HPDE6-E6E7 (cell line): ENCODE data around the gene LCTL.
"Not testable (repeated sequence)": the region's sequence is repeated elsewhere in the genome, so short reads cannot be mapped to it uniquely, and the experiment has no call there.

Experiments
- DNase-seq: peaks from one replicate; pipeline ENCODE4 v3.0.0; 2011; ENCODE audit warnings: missing footprints; ENCODE audit errors: extremely low spot score

Gene LCTL

DNA sequence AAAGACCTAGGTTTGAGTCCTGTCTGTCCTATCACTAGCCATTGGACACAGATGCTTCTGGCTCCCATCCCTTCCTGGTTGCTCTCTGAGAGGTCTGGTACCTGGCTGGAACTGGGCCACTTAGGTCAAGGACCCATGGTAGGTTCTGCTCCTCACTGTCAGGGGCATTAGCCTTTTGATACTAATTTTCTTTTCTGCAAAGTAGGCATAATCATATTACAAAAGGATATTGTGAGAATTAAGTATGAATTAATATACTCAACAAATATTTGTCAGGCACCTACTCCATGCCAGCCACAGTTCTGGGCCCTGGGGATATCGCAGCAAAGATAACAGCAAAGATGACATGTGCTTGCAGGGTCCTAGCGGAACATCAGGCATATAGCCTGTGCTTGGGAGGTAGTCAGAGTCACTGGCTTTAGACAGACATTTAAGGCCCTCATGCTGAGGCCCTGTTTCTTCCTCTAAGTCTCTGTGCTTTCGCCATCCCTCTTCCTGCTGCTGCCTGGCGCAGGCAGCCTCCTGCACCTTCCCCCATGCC is 25.6 kb upstream of the LCTL start:
- no peak for DNase-seq

DNA sequence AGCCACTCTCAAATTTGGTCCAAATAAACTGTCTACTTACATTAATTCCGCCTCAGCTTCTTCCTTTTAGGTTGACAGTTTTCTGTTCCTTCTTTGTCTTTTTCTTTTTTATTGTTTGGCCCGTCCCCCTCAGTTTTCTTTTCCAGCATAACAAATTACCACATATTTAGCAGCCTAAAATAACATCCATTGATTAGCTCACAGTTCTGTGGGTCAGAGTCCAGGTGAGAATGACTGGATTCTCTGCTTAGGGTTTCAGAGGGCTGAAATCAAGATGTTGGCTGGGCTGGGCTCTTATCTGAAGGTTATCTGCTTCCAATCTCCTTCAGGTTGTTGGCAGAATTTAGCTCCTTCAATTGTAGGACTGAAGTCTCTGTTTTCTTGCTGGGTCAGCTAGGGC is 24.6 kb upstream of the LCTL start:
- no peak for DNase-seq

DNA sequence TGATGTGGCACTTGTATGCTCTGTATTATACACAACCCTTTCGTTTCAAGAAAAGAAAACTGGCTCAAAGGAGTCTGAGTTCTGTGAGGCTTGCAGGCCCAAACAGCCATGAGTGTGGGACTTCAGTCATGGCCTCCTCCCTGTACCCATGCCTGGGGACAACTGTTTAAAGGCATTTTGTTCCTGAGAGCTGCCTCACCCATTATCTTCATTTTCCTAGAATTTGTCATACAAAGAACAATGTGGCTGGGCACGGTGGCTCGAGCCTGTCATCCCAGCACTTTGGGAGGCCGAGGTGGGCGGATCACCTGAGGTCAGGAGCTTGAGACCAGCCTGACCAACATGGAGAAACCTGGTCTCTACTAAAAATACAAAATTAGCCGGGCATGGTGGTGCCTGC is 23.6 kb upstream of the LCTL start:
- DNase-seq, result not testable (repeated sequence)

DNA sequence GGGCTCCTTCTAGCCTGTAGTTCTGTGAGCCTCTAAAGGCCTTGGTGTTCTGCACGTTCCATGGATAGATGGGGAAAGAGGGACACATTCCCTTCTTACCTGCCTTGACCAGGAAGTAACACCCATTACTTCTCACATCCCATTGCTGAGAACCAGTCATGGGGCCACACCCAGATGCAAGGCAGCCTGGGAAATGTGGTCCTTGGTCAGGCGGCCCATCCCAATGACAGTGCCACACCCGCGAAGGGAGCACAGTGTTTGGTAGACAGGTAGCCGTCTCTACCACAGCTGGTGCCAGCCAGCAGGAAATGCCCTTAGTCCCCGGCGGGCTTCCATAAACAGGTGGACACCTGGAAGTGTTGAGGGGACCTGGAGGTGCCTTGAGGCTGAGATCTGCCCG is 23.2 kb upstream of the LCTL start:
- DNase-seq, result no peak

DNA sequence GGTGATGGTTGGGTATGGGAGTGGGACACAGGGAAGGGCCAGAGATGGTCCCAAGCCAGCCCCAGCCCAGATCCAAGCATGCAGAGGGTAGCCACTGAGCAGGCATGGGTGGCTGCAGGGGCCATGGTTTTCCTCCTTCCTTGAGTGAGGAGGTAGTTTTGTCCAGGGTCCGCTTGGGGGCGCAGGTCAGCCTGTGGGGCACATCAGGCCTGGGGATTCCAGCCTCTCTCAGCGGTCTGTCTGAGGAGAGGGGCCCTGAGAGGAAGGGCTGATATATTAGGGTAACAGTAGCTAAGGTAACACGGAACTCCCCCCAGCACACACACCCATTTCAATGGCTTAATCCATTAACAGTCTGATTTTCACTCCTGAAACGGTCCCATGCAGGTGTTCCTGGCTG is 22.7 kb upstream of the LCTL start:
- DNase-seq, result no peak

DNA sequence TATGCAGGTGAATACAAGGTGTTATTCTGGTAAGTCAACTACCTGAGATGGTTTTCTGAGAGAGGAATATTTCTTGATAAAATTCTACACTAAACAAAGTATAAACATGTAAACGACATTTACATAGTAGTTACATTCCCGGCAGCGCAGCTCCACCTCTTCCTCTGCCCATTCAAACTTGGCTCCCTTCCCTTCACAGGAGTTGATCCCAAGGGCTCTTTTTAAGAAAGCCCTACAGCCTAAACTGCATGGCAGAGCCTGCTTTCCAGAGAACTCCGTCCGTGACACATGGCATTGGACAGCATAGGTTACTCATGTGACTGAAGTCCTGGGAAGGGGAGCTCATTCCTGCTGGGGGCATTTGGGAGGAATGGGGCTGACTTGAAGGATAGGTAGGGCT is 22.0 kb upstream of the LCTL start:
- DNase-seq, result no peak

DNA sequence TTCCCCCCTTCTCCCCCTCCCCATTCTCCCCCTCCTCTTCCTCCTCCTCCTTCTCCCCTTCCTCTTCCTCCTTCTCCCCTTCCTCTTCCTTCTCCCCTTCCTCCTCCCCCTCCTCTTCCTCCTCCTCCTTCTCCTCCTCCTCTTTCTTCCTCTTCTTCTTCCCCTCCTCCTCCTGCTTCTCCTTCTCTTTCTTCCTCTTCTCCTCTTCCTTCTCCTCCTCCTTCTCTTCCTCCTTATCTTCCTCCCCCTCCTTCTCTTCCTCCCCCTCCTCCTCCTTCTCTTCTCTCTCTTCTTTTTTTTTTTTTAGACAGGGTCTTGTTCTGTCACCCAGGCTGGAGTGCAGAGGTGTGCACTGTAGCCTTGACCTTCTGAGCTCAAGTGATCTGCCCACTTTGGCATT is 21.2 kb upstream of the LCTL start:
- no peak for DNase-seq

DNA sequence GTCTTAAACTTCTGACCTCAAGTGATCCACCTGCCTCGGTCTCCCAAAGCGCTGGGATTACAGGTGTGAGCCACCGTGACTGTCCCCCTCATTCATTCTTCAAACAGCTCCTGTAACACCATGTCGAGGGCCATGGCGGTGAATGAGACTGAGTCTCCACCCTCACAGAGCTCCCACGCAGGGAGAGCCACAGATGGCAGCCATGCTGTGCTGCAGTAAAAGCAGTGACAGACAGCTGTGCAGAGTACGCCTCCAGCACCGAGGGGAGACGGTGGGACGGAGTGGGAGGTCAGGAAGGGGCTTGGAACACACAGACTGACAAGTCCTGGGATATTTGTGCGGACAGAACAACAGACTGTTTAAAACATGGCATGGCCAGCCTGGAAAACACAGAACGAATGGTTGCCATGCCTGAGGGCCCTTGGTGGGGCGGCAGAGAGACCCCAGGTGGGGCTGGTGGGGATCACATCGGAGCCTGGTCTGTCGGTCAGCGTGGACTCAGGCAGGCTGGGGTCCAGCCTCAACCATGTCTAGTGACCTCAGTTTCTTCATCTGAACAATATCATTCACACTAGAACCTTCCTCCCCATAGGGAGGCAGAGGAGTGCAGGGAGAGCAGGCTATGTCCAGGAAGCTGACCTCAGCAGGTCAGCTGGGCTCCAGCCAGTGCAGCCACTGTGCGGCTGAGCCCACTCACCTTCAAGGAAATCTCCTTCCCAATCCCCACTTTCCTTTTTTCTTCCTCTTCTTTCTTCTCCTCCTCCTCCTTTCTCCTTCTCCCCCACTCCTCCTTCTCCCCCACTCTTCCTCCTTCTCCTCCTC is 20.6 kb upstream of the LCTL start:
- no peak for DNase-seq

DNA sequence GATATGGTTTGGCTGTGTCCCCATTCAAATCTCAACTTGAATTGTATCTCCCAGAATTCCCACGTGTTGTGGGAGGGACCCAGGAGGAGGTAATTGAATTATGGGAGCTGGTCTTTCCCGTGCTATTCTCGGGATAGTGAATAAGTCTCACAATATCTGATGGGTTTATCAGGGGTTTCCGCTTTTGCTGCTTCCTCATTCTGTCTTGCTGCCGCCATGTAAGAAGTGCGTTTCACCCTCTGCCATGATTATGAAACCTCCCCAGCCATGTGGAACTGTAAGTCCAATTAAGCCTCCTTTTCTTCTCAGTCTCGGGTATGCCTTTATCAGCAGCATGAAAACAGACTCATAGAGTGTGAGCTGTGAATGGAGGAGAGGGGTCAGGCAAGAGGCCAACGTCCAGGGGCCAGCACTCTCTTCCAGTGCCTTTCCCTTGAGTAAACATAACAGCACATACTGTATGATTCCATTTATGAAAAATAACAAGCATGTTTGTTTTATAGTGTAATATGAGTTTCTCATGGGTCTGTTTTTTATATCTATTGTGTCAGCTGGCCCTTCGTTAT is 16.3 kb upstream of the LCTL start:
- DNase-seq, result no peak

DNA sequence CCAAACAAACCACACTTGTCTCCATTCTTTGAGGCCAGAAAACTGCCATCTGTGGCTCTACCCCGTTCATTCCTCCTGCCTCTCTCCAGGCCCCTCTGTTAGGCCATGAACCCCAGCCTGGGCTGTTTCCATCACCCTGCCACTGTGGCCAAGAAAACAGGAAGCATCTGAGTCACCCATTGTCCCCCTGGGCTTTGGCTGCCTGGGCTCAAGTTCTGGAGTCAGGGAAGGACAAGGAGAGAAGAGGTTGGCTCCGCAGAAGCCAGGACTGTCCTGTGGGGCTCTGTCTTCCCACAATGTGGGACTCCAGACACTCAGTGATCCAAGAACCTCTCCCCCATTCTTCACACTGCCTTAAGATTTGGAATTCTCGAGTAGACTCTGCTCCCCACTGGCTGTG is 14.8 kb upstream of the LCTL start:
- no peak for DNase-seq

DNA sequence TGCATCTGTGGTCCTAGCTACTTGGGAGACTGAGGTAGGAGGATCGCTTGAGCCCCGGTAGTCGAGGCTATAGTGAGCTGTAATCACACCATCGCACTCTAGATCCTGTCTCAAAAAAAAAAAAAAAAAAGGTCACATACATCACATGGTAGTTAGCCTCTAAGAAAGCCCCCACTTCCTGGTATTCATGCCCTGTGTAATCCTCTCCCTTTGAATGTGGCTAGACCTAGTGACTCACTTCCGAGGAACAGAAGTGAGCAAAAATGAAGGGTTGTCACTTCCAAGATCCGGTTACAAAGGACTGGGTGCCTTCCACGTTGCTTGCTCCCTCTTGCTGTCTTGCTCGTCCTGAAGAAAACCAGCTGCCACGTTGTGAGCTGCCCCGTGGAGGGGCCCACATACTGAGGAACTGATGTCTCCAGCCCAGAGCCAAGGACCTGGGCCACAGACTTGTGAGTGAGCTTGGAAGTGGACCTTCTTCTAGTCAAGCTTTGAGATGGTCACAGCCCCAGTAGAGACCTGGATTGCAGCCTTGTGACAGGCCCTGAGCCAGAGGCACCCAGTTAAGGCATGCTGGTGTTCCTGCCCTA is 12.6 kb upstream of the LCTL start:
- DNase-seq, result no peak

DNA sequence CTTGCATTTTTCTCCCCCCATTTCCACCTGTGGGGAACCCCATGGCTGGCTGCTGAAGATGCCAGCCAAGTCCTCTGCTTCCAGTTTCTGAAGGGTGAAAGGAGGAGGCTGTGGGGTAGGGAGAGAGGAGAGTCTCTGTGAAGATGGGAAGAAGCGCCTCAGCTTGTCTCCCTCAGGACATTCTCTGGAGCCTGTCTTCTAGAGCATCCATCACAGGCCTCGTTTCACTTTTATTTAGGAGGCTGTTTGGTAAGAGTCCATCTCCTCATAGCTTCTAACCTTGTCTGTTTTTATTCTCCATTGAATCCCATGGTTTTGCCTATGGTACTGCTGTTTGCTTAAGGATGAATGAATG is 8.8 kb upstream of the LCTL start:
- DNase-seq, result no peak

DNA sequence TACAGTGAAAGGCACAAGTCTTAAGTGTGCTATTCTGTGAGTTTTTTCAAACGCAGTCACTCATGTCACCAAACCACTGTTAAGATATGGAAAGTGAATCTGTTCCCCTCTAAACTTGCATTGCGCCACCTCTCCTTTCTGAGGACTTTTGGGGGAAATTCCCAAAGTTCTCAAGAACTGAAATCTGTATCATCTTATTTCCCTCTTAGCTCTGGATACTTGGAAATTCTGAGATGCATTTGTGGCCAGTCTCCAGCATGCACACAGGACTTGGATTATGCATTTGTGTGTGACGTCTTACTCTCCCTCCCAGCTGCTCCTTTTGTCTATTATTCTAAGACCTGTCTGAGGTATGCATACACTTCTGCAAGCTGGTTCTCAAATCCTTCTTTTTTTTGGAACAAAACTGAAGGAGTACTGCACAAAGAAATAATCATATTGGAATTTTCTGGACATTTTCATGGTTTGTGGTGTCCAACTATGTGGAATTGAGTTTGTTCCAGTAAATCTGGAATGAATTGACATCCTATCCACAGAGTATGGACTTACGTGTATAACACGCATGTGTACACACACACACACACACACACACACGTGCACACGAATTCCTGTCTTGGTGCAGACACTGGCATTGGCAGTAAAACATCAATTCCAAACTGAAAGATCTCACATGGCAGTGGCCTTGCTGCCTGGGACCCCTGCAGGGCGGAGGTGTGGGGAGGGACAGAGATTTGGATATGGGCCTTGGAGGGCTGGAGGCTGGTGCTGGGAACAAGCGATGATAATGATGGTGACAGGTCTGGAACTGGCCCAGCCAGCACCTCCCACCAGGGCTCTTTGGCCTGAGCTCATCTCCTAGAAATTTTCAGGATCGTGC is 8.2 kb upstream of the LCTL start:
- no peak for DNase-seq

DNA sequence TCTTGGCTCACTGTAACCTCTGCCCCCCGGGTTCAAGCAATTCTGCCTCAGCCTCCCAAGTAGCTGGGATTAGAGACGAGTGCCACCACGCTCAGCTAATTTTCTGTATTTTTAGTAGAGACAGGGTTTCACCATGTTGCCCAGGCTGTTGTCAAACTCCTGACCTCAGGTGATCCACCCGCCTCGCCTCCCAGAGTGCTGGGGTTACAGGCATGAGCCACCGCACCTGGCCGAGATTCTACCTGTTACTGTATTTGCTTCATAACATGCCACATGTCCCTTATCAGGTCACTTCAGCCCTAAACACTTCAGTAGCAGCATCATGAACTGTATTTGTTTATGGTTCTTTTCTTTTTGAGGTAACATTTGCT is 7.5 kb upstream of the LCTL start:
- no peak for DNase-seq

DNA sequence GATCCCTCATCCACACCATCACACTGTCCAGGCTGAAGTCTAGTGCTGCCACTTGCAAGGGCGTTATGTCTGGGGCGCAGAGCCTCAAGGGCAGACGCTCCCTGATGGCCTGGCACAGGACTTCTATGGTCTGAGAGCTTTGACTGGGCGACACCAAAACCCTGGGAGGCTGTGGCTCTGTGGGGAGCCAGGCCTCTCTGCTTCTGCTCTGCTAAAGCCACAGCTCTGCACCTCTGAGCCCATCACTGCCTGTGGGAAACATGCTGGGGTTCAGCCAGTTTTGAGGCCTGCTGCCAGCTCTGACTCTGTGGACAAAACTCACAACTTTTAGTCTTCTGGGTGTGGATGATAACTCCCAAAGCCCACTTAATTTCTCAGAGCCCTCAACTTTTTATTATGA is 6.3 kb upstream of the LCTL start:
- no peak for DNase-seq

DNA sequence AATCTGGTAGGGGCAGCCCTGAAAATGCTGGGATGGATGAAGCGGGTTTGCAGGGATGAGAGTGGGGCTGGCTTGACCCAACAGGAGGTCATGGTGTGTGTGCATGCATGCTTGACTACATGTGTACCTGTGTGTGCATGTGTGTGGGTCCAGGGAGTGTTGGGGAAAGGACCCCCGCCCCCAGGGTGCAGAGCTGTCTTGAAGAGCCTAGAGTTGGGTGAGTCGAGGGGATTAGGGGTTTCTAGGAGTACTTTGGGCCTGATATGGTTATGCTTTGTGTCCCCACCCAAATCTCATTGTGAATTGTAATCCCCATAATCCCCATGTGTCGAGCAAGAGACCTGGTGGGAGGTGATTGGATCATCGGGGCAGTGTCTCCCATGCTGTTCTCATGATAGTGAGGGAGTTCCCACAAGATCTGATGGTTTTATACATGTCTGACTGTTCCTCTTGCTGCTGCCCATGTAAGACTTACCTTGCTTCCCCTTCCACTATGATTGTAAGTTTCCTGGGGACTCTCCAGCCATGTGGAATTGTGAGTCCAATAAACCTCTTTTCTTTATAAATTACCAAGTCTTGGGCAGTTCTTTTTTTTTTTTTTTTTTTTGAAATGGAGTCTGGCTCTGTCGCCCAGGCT is 5.2 kb upstream of the LCTL start:
- DNase-seq, result no peak

DNA sequence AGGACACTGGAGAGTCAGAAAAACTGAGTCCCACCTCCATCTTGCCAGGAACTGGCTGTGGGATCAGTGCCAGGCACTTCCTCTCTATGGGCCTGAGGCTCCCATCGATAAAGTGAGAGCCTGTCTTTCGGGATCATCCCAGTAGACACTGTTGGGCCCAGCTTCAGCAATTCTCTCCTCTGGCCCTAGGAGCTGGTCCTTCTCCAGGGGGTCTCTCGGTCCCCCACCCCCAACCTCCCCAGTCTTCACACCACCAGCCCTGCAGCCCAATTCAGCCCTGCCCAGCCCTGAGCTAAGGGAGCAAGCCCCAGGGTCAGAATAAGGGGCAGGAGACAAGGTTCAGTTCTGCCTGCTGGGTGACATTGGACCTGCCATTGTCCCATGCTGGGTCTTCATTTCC is 4.5 kb upstream of the LCTL start:
- DNase-seq, result no peak

DNA sequence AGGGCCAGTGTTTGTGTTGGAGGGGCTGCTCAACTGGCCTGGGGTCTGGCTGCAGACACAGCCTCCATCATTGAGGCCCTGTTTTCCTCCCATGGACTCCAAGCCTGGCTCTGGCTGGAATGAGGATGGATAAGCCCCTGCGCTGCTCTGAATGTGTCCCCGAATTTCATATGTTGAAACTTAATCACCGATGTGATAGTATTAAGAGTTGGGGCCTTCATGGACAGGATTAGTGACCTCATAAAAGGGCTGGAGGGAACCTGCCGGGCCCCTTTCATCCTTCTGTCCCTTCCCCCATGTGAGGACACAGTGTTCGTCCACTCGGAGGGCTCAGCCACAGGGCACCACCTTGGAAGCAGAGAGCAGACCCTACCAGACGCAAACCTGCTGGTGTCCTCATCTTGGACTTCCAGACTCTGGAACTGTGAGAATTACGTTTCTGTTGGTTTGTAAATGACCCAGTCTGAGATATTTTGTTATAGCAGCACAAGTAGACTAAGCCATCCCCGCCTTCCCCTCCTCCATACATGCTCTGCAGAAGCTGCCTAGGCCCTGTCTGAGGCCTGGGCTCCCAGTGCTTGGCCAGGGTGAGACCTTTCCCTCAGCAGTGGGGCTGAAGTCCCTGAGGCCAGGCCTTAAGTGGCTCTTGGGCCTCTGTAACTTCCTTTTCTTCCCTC is 3.8 kb upstream of the LCTL start:
- no peak for DNase-seq

DNA sequence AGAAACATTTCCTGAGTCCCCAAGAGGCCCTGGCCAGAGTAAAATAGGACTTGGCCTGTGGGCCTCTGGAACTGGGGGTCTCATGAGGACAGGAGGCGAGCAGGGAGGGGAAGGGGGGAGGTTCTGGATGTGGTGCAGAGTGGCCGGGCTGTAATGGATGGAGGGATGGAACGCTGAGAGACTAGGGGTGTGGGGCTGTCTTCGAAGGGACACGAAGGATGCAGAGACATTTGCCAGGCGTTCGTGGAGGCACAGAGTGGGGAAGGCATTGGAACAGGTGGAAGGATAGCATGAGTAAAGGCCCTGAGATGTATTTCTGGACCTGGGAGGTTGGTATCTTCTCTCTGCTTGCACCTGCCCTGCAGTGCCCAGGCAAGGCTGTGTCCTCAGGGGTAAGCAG is 2.1 kb upstream of the LCTL start:
- no peak for DNase-seq

DNA sequence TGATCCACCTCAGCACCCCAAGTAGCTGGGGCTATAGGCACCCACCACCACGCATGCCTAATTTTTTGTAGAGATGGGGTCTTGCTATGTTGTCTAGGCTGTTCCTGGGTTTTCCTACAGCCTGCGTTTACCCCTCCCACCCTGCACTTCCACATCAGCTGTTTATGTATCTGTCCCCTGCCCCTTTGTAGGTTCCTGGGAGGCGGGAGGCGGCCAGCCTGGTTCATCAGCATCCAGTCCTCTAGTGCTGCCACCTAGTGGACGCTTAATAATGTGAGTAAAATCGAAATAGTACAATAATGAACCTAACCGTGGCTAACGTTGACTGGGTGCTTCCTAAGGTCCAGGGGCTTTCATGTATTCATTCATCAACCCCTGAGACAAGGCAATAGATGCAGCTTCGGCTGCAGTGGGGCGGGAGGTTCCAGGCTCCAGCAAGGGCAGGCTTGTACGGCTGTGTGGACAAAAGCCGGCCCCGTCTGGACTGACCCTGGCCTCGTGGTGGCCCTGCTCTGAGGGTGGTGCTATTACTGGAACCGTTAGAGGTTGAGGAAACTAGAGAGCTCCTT is 1.2 kb upstream of the LCTL start:
- DNase-seq, result peak; percentile 59

DNA sequence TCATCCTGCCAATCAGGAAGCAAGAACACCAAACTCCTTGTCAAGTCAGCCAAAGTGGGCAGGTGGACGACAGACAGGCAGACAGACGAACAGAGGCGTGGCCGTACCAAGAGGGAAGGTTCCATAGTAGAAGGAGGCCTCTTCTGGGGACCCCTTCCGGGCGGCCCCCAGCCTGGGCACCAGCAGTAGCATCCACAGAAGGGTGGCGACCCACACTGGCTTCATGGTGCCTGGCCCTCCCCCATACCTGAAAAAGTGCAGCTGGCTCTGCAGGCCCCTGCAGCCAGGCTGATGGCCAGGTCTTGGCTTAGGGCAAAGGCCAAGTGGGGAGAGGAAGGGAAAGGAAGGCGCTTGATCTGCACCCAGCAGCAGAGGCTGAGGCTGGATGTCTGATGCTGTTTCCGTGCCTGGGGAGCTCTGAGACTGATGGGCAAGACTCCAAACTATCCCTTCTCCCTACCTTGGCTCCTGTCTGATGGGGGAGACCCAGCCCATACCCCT is 607 bp downstream of the LCTL start:
- no peak for DNase-seq
